Uterus (tissue), 2 donors: Measurements from ENCODE around the gene SMARCAL1.

Source experiments
- POLR2A ChIP-seq, 2 donors: fragments of 450-650 bp; IDR thresholded peaks; one replicate each; pipeline ENCODE4 v1.6.1; 2016; ENCODE audit warnings: antibody characterized with exemption in 2 of 2, mild to moderate bottlenecking in 1 of 2, moderate library complexity in 1 of 2
- TF ChIP-seq, protein P1 (sequence below), 4 experiments: fragments of 200-600 bp in 2 of 4; fragments of 450-650 bp in 2 of 4; sonication (generic) in 2 of 4; IDR thresholded peaks; one replicate each; pipeline ENCODE4 v1.5.1; 2016 to 2019; ENCODE audit warnings: antibody characterized with exemption in 4 of 4, mild to moderate bottlenecking in 2 of 4, moderate library complexity in 1 of 4

DNA sequence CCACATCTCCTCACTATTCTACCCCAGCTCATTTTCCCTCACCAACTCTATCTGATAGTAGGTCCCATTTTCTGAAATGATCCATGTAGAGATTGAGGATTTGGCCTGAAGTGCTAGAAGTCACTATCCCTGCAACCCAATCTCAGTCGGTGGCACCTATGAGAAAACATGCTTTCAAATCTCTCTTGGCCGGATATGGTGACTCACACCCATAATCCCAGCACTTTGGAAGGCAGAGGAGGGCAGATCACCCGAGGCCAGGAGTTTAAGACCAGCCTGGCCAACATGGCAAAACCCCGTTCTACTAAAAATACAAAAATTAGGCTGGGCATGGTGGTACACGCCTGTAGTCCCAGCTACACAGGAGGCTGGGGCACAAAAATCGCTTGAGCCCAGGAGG lies 20.9 kb upstream of the SMARCAL1 start:
- TF ChIP-seq POLR2A (IDR thresholded peaks at IDR 0.05), result no peak
- TF ChIP-seq, protein P1, sequence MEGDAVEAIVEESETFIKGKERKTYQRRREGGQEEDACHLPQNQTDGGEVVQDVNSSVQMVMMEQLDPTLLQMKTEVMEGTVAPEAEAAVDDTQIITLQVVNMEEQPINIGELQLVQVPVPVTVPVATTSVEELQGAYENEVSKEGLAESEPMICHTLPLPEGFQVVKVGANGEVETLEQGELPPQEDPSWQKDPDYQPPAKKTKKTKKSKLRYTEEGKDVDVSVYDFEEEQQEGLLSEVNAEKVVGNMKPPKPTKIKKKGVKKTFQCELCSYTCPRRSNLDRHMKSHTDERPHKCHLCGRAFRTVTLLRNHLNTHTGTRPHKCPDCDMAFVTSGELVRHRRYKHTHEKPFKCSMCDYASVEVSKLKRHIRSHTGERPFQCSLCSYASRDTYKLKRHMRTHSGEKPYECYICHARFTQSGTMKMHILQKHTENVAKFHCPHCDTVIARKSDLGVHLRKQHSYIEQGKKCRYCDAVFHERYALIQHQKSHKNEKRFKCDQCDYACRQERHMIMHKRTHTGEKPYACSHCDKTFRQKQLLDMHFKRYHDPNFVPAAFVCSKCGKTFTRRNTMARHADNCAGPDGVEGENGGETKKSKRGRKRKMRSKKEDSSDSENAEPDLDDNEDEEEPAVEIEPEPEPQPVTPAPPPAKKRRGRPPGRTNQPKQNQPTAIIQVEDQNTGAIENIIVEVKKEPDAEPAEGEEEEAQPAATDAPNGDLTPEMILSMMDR (IDR thresholded peaks at IDR 0.05), result no peak
